Measurements from ENCODE around the gene STAP2. TPM values are rescaled to one million over a fixed set of nuclear protein-coding genes. Genes with fewer than 3 reads are reported as not detected.

Gene STAP2
- total and polyA plus RNA-seq, 9 of the 15 experiments (the other 6 are each of a cell fraction or from before 2014, with no cell fraction given), result 1.2 to 9.8 (median 4.5) TPM

DNA sequence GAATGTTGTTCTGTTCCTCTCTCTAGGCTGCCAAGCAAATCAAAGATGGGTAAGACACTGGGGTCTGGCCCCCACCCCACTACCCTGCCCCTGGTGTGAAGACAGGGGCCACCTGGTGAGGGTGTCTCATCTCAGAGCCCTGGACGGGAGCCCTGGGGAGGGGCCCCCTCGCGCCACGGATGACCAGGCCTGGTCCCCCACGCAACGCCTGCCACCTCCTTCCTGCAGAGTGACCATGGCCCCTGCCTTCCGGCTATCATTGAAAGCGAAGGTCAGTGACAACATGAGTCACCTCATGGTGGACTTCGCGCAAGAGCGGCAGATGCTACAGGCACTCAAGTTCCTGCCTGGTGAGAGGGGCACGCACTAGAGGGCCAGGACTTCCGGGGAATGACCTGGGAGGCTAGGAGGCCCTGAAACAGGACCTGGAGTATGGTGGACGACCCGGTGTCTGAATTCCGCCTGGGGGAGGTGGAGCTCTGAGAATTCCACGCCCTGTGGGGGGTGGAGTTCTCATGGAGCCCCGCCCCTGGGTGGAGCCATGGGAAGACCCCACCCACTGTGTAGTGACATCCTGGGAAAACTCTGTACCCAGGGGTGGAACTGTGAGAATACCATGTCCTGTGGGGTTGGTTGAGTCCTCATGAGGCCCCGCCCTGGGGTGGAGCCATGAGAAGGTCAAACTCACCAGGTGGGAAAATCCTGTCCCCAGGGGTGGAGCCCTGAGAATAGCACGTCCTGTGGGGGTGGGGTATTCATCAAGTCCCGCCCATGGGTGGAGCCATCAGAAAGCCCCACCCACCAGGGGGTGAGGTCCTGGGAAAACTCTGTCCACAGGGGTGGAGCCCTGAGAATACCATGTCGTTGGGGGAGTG lies 28.1 kb downstream of the STAP2 start (continued):
- TF ChIP-seq, protein P1, sequence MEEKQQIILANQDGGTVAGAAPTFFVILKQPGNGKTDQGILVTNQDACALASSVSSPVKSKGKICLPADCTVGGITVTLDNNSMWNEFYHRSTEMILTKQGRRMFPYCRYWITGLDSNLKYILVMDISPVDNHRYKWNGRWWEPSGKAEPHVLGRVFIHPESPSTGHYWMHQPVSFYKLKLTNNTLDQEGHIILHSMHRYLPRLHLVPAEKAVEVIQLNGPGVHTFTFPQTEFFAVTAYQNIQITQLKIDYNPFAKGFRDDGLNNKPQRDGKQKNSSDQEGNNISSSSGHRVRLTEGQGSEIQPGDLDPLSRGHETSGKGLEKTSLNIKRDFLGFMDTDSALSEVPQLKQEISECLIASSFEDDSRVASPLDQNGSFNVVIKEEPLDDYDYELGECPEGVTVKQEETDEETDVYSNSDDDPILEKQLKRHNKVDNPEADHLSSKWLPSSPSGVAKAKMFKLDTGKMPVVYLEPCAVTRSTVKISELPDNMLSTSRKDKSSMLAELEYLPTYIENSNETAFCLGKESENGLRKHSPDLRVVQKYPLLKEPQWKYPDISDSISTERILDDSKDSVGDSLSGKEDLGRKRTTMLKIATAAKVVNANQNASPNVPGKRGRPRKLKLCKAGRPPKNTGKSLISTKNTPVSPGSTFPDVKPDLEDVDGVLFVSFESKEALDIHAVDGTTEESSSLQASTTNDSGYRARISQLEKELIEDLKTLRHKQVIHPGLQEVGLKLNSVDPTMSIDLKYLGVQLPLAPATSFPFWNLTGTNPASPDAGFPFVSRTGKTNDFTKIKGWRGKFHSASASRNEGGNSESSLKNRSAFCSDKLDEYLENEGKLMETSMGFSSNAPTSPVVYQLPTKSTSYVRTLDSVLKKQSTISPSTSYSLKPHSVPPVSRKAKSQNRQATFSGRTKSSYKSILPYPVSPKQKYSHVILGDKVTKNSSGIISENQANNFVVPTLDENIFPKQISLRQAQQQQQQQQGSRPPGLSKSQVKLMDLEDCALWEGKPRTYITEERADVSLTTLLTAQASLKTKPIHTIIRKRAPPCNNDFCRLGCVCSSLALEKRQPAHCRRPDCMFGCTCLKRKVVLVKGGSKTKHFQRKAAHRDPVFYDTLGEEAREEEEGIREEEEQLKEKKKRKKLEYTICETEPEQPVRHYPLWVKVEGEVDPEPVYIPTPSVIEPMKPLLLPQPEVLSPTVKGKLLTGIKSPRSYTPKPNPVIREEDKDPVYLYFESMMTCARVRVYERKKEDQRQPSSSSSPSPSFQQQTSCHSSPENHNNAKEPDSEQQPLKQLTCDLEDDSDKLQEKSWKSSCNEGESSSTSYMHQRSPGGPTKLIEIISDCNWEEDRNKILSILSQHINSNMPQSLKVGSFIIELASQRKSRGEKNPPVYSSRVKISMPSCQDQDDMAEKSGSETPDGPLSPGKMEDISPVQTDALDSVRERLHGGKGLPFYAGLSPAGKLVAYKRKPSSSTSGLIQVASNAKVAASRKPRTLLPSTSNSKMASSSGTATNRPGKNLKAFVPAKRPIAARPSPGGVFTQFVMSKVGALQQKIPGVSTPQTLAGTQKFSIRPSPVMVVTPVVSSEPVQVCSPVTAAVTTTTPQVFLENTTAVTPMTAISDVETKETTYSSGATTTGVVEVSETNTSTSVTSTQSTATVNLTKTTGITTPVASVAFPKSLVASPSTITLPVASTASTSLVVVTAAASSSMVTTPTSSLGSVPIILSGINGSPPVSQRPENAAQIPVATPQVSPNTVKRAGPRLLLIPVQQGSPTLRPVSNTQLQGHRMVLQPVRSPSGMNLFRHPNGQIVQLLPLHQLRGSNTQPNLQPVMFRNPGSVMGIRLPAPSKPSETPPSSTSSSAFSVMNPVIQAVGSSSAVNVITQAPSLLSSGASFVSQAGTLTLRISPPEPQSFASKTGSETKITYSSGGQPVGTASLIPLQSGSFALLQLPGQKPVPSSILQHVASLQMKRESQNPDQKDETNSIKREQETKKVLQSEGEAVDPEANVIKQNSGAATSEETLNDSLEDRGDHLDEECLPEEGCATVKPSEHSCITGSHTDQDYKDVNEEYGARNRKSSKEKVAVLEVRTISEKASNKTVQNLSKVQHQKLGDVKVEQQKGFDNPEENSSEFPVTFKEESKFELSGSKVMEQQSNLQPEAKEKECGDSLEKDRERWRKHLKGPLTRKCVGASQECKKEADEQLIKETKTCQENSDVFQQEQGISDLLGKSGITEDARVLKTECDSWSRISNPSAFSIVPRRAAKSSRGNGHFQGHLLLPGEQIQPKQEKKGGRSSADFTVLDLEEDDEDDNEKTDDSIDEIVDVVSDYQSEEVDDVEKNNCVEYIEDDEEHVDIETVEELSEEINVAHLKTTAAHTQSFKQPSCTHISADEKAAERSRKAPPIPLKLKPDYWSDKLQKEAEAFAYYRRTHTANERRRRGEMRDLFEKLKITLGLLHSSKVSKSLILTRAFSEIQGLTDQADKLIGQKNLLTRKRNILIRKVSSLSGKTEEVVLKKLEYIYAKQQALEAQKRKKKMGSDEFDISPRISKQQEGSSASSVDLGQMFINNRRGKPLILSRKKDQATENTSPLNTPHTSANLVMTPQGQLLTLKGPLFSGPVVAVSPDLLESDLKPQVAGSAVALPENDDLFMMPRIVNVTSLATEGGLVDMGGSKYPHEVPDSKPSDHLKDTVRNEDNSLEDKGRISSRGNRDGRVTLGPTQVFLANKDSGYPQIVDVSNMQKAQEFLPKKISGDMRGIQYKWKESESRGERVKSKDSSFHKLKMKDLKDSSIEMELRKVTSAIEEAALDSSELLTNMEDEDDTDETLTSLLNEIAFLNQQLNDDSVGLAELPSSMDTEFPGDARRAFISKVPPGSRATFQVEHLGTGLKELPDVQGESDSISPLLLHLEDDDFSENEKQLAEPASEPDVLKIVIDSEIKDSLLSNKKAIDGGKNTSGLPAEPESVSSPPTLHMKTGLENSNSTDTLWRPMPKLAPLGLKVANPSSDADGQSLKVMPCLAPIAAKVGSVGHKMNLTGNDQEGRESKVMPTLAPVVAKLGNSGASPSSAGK (IDR thresholded peaks at IDR 0.05), result peak; percentile 93
- TF ChIP-seq RBM22 (IDR thresholded peaks at IDR 0.05; ENCODE audit: low read depth, low read length, poor library complexity, severe bottlenecking), result no peak
- 0 out of 2 replicates have a peak, but pooled peaks have one; percentile 11 for TF ChIP-seq NFIC (IDR thresholded peaks at IDR 0.05)
- TF ChIP-seq ZNF133 (CRISPR knock-in tag; IDR thresholded peaks at IDR 0.05), result no peak
- no peak for TF ChIP-seq SMAD3 (CRISPR knock-in tag; conservative IDR thresholded peaks at IDR 0.05)
- no peak for TF ChIP-seq FOXJ3 (CRISPR knock-in tag; IDR thresholded peaks at IDR 0.05)
- TF ChIP-seq, protein P2, sequence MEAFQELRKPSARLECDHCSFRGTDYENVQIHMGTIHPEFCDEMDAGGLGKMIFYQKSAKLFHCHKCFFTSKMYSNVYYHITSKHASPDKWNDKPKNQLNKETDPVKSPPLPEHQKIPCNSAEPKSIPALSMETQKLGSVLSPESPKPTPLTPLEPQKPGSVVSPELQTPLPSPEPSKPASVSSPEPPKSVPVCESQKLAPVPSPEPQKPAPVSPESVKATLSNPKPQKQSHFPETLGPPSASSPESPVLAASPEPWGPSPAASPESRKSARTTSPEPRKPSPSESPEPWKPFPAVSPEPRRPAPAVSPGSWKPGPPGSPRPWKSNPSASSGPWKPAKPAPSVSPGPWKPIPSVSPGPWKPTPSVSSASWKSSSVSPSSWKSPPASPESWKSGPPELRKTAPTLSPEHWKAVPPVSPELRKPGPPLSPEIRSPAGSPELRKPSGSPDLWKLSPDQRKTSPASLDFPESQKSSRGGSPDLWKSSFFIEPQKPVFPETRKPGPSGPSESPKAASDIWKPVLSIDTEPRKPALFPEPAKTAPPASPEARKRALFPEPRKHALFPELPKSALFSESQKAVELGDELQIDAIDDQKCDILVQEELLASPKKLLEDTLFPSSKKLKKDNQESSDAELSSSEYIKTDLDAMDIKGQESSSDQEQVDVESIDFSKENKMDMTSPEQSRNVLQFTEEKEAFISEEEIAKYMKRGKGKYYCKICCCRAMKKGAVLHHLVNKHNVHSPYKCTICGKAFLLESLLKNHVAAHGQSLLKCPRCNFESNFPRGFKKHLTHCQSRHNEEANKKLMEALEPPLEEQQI (IDR thresholded peaks at IDR 0.05), result no peak
- TF ChIP-seq ZEB2 (IDR thresholded peaks at IDR 0.05), result no peak
- no peak for TF ChIP-seq POLR3G (IDR thresholded peaks at IDR 0.05; ENCODE audit: extremely low read depth, insufficient read length, insufficient replicate concordance)
- TF ChIP-seq DMBX1 (CRISPR knock-in tag; IDR thresholded peaks at IDR 0.05; ENCODE audit: borderline replicate concordance), result no peak
- TF ChIP-seq RAD21 (CRISPR knock-in tag; conservative IDR thresholded peaks at IDR 0.05 in 1 of 2, IDR thresholded peaks at IDR 0.05 in 1 of 2), result peak in 1 of 2 experiments; percentile 14; a peak in 1 of 4 replicates
